HepG2 (cell line): ENCODE measurements around the gene PTPN13. TPM values are rescaled to one million over a fixed set of nuclear protein-coding genes. Genes with fewer than 3 reads are reported as not detected.

ENCODE experiments used
- ATAC-seq: fragments of 200-7000 bp; cut with Tn5 transposase; 3 replicates; pipeline ENCODE4 v1.9.1; 2020; ENCODE audit warnings: mild to moderate bottlenecking, moderate library complexity
- BruUV-seq: library from RNA; stranded (reverse); fragments of 400-500 nt; replicated peaks from 2 replicates; lab custom pipeline; 2021; lab: Mats Ljungman, UMichigan
- CTCF ChIA-PET: fragments of 300-600 bp; formaldehyde crosslinking; extraction: SDS; loops from one replicate; lab custom pipeline; 2021; ENCODE audit warnings: low total read pairs, inconsistent platforms, low intra/inter-chr PET ratio; lab: Yijun Ruan, JAX
- POLR2A ChIA-PET: fragments of 350-600 bp; sonication (Branson Sonifier 250); formaldehyde crosslinking; loops from one replicate; lab custom pipeline; 2020; ENCODE audit warnings: antibody characterized with exemption, inconsistent platforms; lab: Yijun Ruan, JAX
- DNase-seq: peaks from one replicate; pipeline ENCODE4 v3.0.0-alpha.2; 2015; ENCODE audit warnings: low spot score
- FAIRE-seq: peaks from 3 replicates; lab custom pipeline; 2011; peaks lifted over from hg19 to GRCh38; lab: Jason Lieb, UNC
- H2AFZ ChIP-seq: one replicate; pipeline ENCODE4 v1.6.1; 2011; ENCODE audit warnings: low read length, inconsistent platforms
- H3K27ac ChIP-seq: fragments of 300-600 bp; 3 replicates; pipeline ENCODE4 v1.8.0; 2011; ENCODE audit warnings: mixed run types, mild to moderate bottlenecking, mixed read lengths, low read length, inconsistent platforms; ENCODE audit not compliant: insufficient read depth; ENCODE audit errors: extremely low read length
- H3K27me3 ChIP-seq, 2 experiments: fragments of 200-600 bp in 1 of 2; 2 replicates in 1 of 2; 3 replicates in 1 of 2; pipeline versions ENCODE4 v1.6.0 to v1.8.0; 2011; ENCODE audit warnings: low read length in 2 of 2, mild to moderate bottlenecking in 2 of 2, moderate library complexity in 2 of 2, inconsistent platforms in 1 of 2; ENCODE audit not compliant: insufficient read depth in 2 of 2, control insufficient read depth in 1 of 2
- H3K36me3 ChIP-seq, 2 experiments: fragments of 200-600 bp in 1 of 2; replicated peaks in 1 of 2; 2 replicates in 1 of 2; 3 replicates in 1 of 2; pipeline versions ENCODE4 v1.5.1 to v1.8.0; 2011; ENCODE audit warnings: low read length in 2 of 2, inconsistent platforms in 1 of 2; ENCODE audit not compliant: insufficient read depth in 2 of 2, control insufficient read depth in 1 of 2
- H3K4me1 ChIP-seq: 2 replicates; pipeline ENCODE4 v1.5.1; 2012; ENCODE audit warnings: low read length, inconsistent platforms; ENCODE audit not compliant: insufficient read depth
- H3K4me2 ChIP-seq: 2 replicates; pipeline ENCODE4 v1.6.0; 2011; ENCODE audit warnings: low read depth, low read length, inconsistent platforms
- H3K4me3 ChIP-seq, 3 experiments: fragments of 200-600 bp in 1 of 3; sonication (generic), shearing (Covaris generic) in 1 of 3; replicated peaks in 1 of 3; 2 replicates each; pipeline ENCODE4 v1.5.1; 2011 to 2016; ENCODE audit warnings: low read length in 3 of 3, inconsistent platforms in 2 of 3, low read depth in 2 of 3, mild to moderate bottlenecking in 2 of 3, control low read depth in 1 of 3, mixed read lengths in 1 of 3; ENCODE audit not compliant: insufficient read depth in 1 of 3
- H3K79me2 ChIP-seq: one replicate; pipeline ENCODE4 v1.6.1; 2011; ENCODE audit warnings: low read length, inconsistent platforms; ENCODE audit not compliant: insufficient read depth
- H3K9ac ChIP-seq: 2 replicates; pipeline ENCODE4 v1.6.0; 2011; ENCODE audit warnings: mild to moderate bottlenecking, low read depth, low read length, inconsistent platforms; ENCODE audit not compliant: insufficient read depth
- H3K9me3 ChIP-seq: 2 replicates; pipeline ENCODE4 v1.5.1; 2012; ENCODE audit warnings: mild to moderate bottlenecking, low read length
- H4K20me1 ChIP-seq: 2 replicates; pipeline ENCODE4 v1.6.0; 2011; ENCODE audit warnings: inconsistent platforms, mild to moderate bottlenecking, low read length, moderate library complexity; ENCODE audit not compliant: insufficient read depth
- ZFP62 ChIP-seq: sonication (generic); formaldehyde crosslinking; IDR thresholded peaks from 2 replicates; pipeline ENCODE4 v1.4.0; 2020; ENCODE audit warnings: missing genetic modification reagents
- WGBS: methylation state at CpG from one replicate; pipeline ENCODE4 v1.1.6; 2017; ENCODE audit warnings: low lambda C conversion rate; 5-methylcytosine and 5-hydroxymethylcytosine counted together
- in situ Hi-C: cut with HindIII; loops from 2 replicates; pipeline ENCODE4 v1.10.0; 2017; ENCODE audit warnings: low pct_unique_long_range_greater_than_20kb; ENCODE audit not compliant: extremely low pct_ligation_motif_present
- intact Hi-C: fragments of 100-400 bp; cut with micrococcal nuclease; formaldehyde crosslinking; loops from one replicate; pipeline ENCODE4 v1.10.0; 2022; ENCODE audit not compliant: unreplicated experiment
- polyA plus RNA-seq, 8 experiments: library from polyadenylated mRNA; depleted of rRNA in 3 of 8; stranded (reverse) in 7 of 8; unstranded in 1 of 8; fragments of >200 nt; fragmentation: Illumina TruSeq in 4 of 8; extraction: Trizol in 4 of 8; gene quantifications; 2 replicates each; pipeline versions ENCODE4 v1.2.1 to v1.2.3, GENCODE V29; 2011 to 2016; ENCODE audit warnings: low read depth in 4 of 8, missing spikeins in 1 of 8, mixed read lengths in 1 of 8; ENCODE audit not compliant: insufficient read depth in 1 of 8
- total RNA-seq, 5 experiments: library from RNA; depleted of rRNA; stranded (reverse); fragments of >200 nt; fragmentation: Illumina TruSeq; extraction: Trizol; gene quantifications; 2 replicates each; pipeline ENCODE4 v1.2.3, GENCODE V29; 2016; ENCODE audit warnings: low read depth in 1 of 5
- TF ChIP-seq, protein P1 (sequence below): sonication (generic); formaldehyde crosslinking; IDR thresholded peaks from 2 replicates; pipeline ENCODE4 v1.5.0; 2020; ENCODE audit warnings: mild to moderate bottlenecking, missing genetic modification reagents
- TF ChIP-seq, protein P2 (sequence below), 2 experiments: sonication (generic) in 1 of 2; formaldehyde crosslinking in 1 of 2; IDR thresholded peaks; 2 replicates each; pipeline versions ENCODE4 v1.6.1 to v1.9.0; 2014 to 2022; ENCODE audit warnings: antibody characterized with exemption in 1 of 2, borderline replicate concordance in 1 of 2, inconsistent platforms in 1 of 2, low read depth in 1 of 2, missing genetic modification reagents in 1 of 2

The PTPN13 gene
- total and polyA plus RNA-seq, 2 of the 13 experiments (the other 11 are each of a cell fraction or from before 2014, with no cell fraction given), result not detected

DNA sequence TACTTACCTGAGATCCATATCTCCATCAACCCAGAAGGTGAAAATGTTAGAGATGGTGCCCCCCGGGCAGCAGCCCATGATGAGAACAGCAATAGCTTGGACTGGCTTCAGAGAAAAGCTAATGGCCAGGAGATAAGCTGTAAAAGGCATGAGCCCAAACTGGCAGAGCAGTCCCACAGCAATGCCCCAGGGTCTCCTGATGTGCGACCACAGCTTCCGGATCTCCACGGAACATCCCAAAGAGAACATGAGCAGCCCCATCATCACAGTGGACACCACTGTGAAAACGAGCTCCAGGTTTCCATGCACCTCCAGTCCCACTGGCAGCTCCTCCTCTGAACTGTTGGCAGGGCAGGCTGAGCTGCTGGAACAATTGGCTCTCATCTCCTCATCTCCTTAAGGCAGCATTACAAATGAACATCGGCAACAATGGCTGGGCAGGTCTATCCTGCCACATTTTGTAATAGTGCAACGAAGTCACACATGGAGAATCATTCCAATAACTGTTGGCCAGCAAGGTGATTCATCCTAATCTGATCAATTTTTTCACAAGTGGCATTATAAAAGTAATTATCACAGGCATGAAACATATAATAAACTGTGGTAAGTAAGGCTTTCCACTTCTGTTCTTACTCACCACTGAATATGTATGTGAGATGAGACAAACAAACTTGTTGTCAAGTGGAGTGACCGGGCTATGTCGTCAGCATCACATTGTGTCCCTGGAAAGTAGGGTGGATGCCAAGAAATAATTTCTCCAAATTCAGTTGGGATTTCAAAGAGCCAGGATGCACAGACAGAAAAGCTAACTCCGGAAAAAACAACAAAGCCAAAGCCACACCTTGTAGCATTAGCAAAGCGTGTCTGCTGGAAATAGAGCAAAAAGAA lies 254.9 kb downstream of the PTPN13 start, which contains the start of gene SLC10A6:
Gene SLC10A6 (minus strand): TSS at position 653 of the 888 bp plus-strand sequence. CDS start 269 bp downstream, at position 384.
- Histone ChIP-seq H4K20me1 (no peaks in the 10 kb centered on the region), H3K79me2 (no peaks in the 10 kb centered on the region), H3K27me3 (no peaks in the 10 kb centered on the region), H3K27ac (no peak within 1 kb of the TSS), H3K4me1 (no peaks in the 10 kb centered on the region), H3K4me2 (no peak within 1 kb of the TSS), H2AFZ (no peak within 1 kb of the TSS), H3K36me3 (no peaks in the 10 kb centered on the region), H3K9ac (no peak within 1 kb of the TSS), H3K4me3 (no peak within 1 kb of the TSS), H3K9me3 (no peaks in the 10 kb centered on the region)
- ATAC-seq (no peak), FAIRE-seq (no peak), DNase-seq (no peak)
- TF ChIP-seq, protein P1, sequence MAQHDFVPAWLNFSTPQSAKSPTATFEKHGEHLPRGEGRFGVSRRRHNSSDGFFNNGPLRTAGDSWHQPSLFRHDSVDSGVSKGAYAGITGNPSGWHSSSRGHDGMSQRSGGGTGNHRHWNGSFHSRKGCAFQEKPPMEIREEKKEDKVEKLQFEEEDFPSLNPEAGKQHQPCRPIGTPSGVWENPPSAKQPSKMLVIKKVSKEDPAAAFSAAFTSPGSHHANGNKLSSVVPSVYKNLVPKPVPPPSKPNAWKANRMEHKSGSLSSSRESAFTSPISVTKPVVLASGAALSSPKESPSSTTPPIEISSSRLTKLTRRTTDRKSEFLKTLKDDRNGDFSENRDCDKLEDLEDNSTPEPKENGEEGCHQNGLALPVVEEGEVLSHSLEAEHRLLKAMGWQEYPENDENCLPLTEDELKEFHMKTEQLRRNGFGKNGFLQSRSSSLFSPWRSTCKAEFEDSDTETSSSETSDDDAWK (CRISPR knock-in tag), result no peak
- TF ChIP-seq, protein P2, sequence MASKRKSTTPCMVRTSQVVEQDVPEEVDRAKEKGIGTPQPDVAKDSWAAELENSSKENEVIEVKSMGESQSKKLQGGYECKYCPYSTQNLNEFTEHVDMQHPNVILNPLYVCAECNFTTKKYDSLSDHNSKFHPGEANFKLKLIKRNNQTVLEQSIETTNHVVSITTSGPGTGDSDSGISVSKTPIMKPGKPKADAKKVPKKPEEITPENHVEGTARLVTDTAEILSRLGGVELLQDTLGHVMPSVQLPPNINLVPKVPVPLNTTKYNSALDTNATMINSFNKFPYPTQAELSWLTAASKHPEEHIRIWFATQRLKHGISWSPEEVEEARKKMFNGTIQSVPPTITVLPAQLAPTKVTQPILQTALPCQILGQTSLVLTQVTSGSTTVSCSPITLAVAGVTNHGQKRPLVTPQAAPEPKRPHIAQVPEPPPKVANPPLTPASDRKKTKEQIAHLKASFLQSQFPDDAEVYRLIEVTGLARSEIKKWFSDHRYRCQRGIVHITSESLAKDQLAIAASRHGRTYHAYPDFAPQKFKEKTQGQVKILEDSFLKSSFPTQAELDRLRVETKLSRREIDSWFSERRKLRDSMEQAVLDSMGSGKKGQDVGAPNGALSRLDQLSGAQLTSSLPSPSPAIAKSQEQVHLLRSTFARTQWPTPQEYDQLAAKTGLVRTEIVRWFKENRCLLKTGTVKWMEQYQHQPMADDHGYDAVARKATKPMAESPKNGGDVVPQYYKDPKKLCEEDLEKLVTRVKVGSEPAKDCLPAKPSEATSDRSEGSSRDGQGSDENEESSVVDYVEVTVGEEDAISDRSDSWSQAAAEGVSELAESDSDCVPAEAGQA (IDR thresholded peaks at IDR 0.05; ENCODE audit: low read depth), result no peak
- TF ChIP-seq, protein P2 (CRISPR knock-in tag; IDR thresholded peaks at IDR 0.05; ENCODE audit: borderline replicate concordance), result no peak
- no peak for TF ChIP-seq ZFP62
- in situ Hi-C loops, result no loop called here
- ChIA-PET POLR2A (no interaction called here), CTCF (no interaction called here)
- WGBS, result 33% methylated on average over 11 of the region's 11 CpGs
- BruUV-seq, result no TSS peak
- intact Hi-C loops, result no loop called here
